Pancreas (tissue), 10 donors: ENCODE data around the gene AFF1. TPM values are rescaled to one million over a fixed set of nuclear protein-coding genes. Genes with fewer than 3 reads are reported as not detected.
A peak's percentile ranks its signal among the peaks of the same experiment; 100 is the strongest.

Source experiments
- ATAC-seq, 4 donors: fragments of 200-7000 bp; cut with Tn5 transposase; one replicate each; pipeline versions ENCODE4 v1.8.0 to v1.9.1; 2020; ENCODE audit warnings: mild to moderate bottlenecking in 4 of 4, moderate library complexity in 4 of 4
- DNase-seq, 6 donors: peaks; one replicate each; pipeline ENCODE4 v3.0.0-alpha.2; 2020
- FAIRE-seq: peaks from 2 replicates; lab custom pipeline; 2012; peaks lifted over from hg19 to GRCh38; lab: Jason Lieb, UNC
- H3K27ac ChIP-seq, 4 donors: fragments of 200-600 bp; sonication (generic); 1 replicate in 3 of 4; 2 replicates in 1 of 4; pipeline versions ENCODE4 v1.5.0 to v1.8.0; 2020
- H3K27me3 ChIP-seq, 4 donors: fragments of 200-600 bp; one replicate each; pipeline ENCODE4 v1.8.0; 2021
- H3K36me3 ChIP-seq, 3 donors: fragments of 200-600 bp; sonication (generic) in 1 of 3; one replicate each; pipeline versions ENCODE4 v1.5.0 to v1.8.0; 2020 to 2021
- H3K4me1 ChIP-seq, 3 donors: fragments of 200-600 bp; one replicate each; pipeline ENCODE4 v1.8.0; 2021
- H3K4me3 ChIP-seq, 4 donors: fragments of 200-600 bp; sonication (generic) in 2 of 4; one replicate each; pipeline versions ENCODE4 v1.5.0 to v1.8.0; 2020 to 2021
- H3K9me3 ChIP-seq, 4 donors: fragments of 200-600 bp; one replicate each; pipeline ENCODE4 v1.8.0; 2021
- CTCF ChIP-seq, 4 donors: fragments of 200-600 bp; sonication (generic) in 3 of 4; IDR thresholded peaks; one replicate each; pipeline versions ENCODE4 v1.5.0 to v1.8.0; 2021; ENCODE audit warnings: antibody characterized with exemption in 4 of 4
- WGBS, 2 donors: extraction: QIAGEN DNeasy Blood & Tissue Kit; methylation state at CpG; one replicate each; pipeline ENCODE4 v1.1.7; 2013; 5-methylcytosine and 5-hydroxymethylcytosine counted together
- intact Hi-C, 3 donors: fragments of 100-400 bp; cut with DNase I; formaldehyde crosslinking; loops; one replicate each; pipeline versions ENCODE4 v1.11.1 to v1.14.2; 2022
- polyA plus RNA-seq, 2 donors: library from polyadenylated mRNA; stranded (reverse); fragments of 200-250 nt; gene quantifications; one replicate each; pipeline ENCODE4 v1.2.3, GENCODE V29; 2013
- total RNA-seq, 6 donors: library from RNA; stranded (reverse); fragmentation: NEBNext Ultra II Directional in 4 of 6; extraction: Animal tissue kit (Norgen Biotek cat#: 25700) in 4 of 6; gene quantifications; one replicate each; pipeline versions ENCODE4 v1.2.1 to v1.2.4, GENCODE V29; 2021 to 2023
- donor health status: healthy with polysubstance abuse.
- donor health status: DM: no; HTN: no; CAD: no; lungs with moderate emphysema.
- donor health status: DM: no; HTN: no; CAD: no.
- donor health status: control.
- donor health status: control.
- donor health status: Bipolar disorder and iron deficiency.
- donor health status: DM: yes; HTN: yes; CAD: no.
- donor health status: DM: no; HTN: no; CAD: no.
- donor health status: DM: no; HTN: no; CAD: no.
- donor health status: DM: yes; HTN: yes; CAD: no.

Gene AFF1
- total and polyA plus RNA-seq, 8 donors, result 11.8 to 62.0 (median 40.4) TPM

DNA sequence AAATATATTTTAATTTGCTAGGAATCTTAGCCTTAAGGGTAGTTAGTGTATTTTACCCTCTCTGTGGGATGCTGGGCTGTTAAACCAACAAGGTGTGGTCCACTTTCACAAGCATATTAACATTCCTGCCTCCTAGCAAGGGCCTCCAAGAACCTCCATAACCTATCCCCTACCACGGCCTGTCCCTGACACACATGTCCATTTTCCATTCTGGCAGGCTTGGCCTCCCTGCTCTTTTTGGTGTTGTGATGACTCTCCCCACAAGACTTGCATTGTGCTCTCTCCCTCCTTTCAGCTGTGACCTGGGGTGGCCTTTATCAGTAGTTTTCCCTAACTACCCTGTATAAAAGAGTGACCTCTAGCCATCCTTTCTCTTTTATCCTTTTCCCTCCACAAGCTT is 165.4 kb downstream of the AFF1 start:
- Histone ChIP-seq H3K4me1 (peaks cover 7 to 15% (median 10%) of the 10 kb centered on the region in 3 donors), H3K27me3 (no peaks in the 10 kb centered on the region), H3K9me3 (no peaks in the 10 kb centered on the region), H3K36me3 (no peaks in the 10 kb centered on the region), H3K27ac (no peak overlapping the region), H3K4me3 (no peak overlapping the region)
- no peak for TF ChIP-seq CTCF (IDR thresholded peaks at IDR 0.05)
- FAIRE-seq (no peak), ATAC-seq (no peak), DNase-seq (no peak)
- intact Hi-C loops, result no loop called here
- 79 to 100% methylated on average over 1 of the region's 1 CpG for WGBS, 2 donors

GRCh38 chr4:87101543-87102199 is 166.9 kb downstream of the AFF1 start:
- FAIRE-seq, result no peak
- WGBS, 2 donors, result 90 to 92% methylated on average over 7 of the region's 7 CpGs
- Histone ChIP-seq H3K36me3 (peaks cover 0 to 9% (median 0%) of the 10 kb centered on the region in 3 donors), H3K4me3 (no peak overlapping the region), H3K9me3 (no peaks in the 10 kb centered on the region), H3K27ac (no peak overlapping the region), H3K27me3 (no peaks in the 10 kb centered on the region), H3K4me1 (peaks cover 7 to 15% (median 10%) of the 10 kb centered on the region in 3 donors)
- no peak for ATAC-seq
- intact Hi-C loops, result no loop called here
- DNase-seq, result no peak
- no peak for TF ChIP-seq CTCF (IDR thresholded peaks at IDR 0.05)

GRCh38 chr4:87103086-87103485 is 168.3 kb downstream of the AFF1 start:
- peak overlapping the region in 2 of 4 donors; percentile 38 to 43 for H3K27ac ChIP-seq
- H3K4me1 ChIP-seq, result peaks cover 7 to 15% (median 10%) of the 10 kb centered on the region in 3 donors
- no peaks in the 10 kb centered on the region for H3K9me3 ChIP-seq

GRCh38 chr4:87103691-87104187 is 168.9 kb downstream of the AFF1 start:
- ATAC-seq (peak; percentile 20 to 58 (median 33)), DNase-seq (no peak)
- H3K4me3 ChIP-seq, result no peak overlapping the region

More at GRCh38 chr4:87103086-87103485, 168.3 kb downstream of the AFF1 start:
- no peaks in the 10 kb centered on the region for H3K27me3 ChIP-seq
- no peak for TF ChIP-seq CTCF (IDR thresholded peaks at IDR 0.05)
- DNase-seq (no peak), ATAC-seq (no peak), FAIRE-seq (peak; percentile 56)
- intact Hi-C loops, result no loop called here
- peaks cover 0 to 12% (median 2%) of the 10 kb centered on the region in 3 donors for H3K36me3 ChIP-seq
- WGBS, 2 donors, result 65 to 66% methylated on average over 1 of the region's 1 CpG
- H3K4me3 ChIP-seq, result no peak overlapping the region

More at GRCh38 chr4:87103691-87104187, 168.9 kb downstream of the AFF1 start:
- H3K27me3 ChIP-seq, result no peaks in the 10 kb centered on the region
- 48 to 51% methylated on average over 2 of the region's 2 CpGs for WGBS, 2 donors
- H3K27ac ChIP-seq, result peak overlapping the region in 2 of 4 donors; percentile 38 to 43
- peaks cover 0 to 12% (median 6%) of the 10 kb centered on the region in 3 donors for H3K36me3 ChIP-seq
- no peak for TF ChIP-seq CTCF (IDR thresholded peaks at IDR 0.05)
- peak; percentile 49 for FAIRE-seq
- no peaks in the 10 kb centered on the region for H3K9me3 ChIP-seq
- peaks cover 7 to 15% (median 10%) of the 10 kb centered on the region in 3 donors for H3K4me1 ChIP-seq
- intact Hi-C loops, result no loop called here
